Measurements from ENCODE around the gene RIMBP2. TPM values are rescaled to one million over a fixed set of nuclear protein-coding genes. Genes with fewer than 3 reads are reported as not detected.
A peak's percentile ranks its signal among the peaks of the same experiment; 100 is the strongest.

RIMBP2 gene
- total and polyA plus RNA-seq, 9 of the 15 experiments (the other 6 are each of a cell fraction or from before 2014, with no cell fraction given), result not detected

GRCh38 chr12:130714591-130715149 is 1.4 kb downstream of the RIMBP2 start:
- no peak overlapping the region for H3K4me3 ChIP-seq
- H3K4me2 ChIP-seq (ENCODE audit: insufficient read depth, low read length), result no peak overlapping the region
- ChIA-PET CTCF (ENCODE audit: low intra/inter-chr PET ratio) (no interaction called here), POLR2A (no interaction called here)
- WGBS (ENCODE audit: insufficient coverage, low coverage, missing lambda C conversion rate), result 0% methylated on average over 17 of the region's 20 CpGs
- in situ Hi-C loops (cut with MboI), result no loop called here
- no peaks in the 10 kb centered on the region for H3K79me2 ChIP-seq (ENCODE audit: control insufficient read depth, insufficient read depth, low read length)
- H3K9me3 ChIP-seq (replicated peaks; ENCODE audit: control insufficient read depth, insufficient read depth, low read depth, low read length), result no peaks in the 10 kb centered on the region
- intact Hi-C loops (cut with micrococcal nuclease), result no loop called here
- H3K9ac ChIP-seq (ENCODE audit: insufficient read depth in 1 of 2, low read depth in 2 of 2, low read length in 2 of 2), result no peak overlapping the region
- peak; percentile 38; the same call in 1 of the 3 replicates for ATAC-seq
- H3K36me3 ChIP-seq (ENCODE audit: control insufficient read depth, insufficient read depth, low read length), result no peaks in the 10 kb centered on the region
- no peak overlapping the region for H2AFZ ChIP-seq (ENCODE audit: low read depth, low read length)
- H3K9me1 ChIP-seq (ENCODE audit: control insufficient read depth, insufficient read depth, low read length), result no peaks in the 10 kb centered on the region
- H3K27me3 ChIP-seq (ENCODE audit: control insufficient read depth in 2 of 2, insufficient read depth in 2 of 2, low read length in 2 of 2), result peaks cover 15 to 80% of the 10 kb centered on the region in 2 experiments; a peak in 4 of 5 replicates
- no peak for DNase-seq (ENCODE audit: extremely low read depth in 1 of 4, low spot score in 3 of 4)
- TF ChIP-seq DPF2 (IDR thresholded peaks at IDR 0.05) (no peak), CC2D1A (IDR thresholded peaks at IDR 0.05) (no peak), SMARCA5 (IDR thresholded peaks at IDR 0.05) (no peak), ZNF695 (CRISPR knock-in tag; IDR thresholded peaks at IDR 0.05) (no peak), NR3C1 (CRISPR knock-in tag; IDR thresholded peaks at IDR 0.05) (no peak), PHB2 (IDR thresholded peaks at IDR 0.05; ENCODE audit: low read depth) (no peak), HMGN3 (IDR thresholded peaks at IDR 0.05; ENCODE audit: borderline replicate concordance, extremely low read depth, insufficient read length, low read depth, low read length) (no peak), TCF7L2 (IDR thresholded peaks at IDR 0.05; ENCODE audit: low read depth, low read length) (no peak)
- TF ChIP-seq, protein P1, sequence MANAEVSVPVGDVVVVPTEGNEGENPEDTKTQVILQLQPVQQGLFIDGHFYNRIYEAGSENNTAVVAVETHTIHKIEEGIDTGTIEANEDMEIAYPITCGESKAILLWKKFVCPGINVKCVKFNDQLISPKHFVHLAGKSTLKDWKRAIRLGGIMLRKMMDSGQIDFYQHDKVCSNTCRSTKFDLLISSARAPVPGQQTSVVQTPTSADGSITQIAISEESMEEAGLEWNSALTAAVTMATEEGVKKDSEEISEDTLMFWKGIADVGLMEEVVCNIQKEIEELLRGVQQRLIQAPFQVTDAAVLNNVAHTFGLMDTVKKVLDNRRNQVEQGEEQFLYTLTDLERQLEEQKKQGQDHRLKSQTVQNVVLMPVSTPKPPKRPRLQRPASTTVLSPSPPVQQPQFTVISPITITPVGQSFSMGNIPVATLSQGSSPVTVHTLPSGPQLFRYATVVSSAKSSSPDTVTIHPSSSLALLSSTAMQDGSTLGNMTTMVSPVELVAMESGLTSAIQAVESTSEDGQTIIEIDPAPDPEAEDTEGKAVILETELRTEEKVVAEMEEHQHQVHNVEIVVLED (CRISPR knock-in tag; IDR thresholded peaks at IDR 0.05), result no peak
- TF ChIP-seq, protein P2, sequence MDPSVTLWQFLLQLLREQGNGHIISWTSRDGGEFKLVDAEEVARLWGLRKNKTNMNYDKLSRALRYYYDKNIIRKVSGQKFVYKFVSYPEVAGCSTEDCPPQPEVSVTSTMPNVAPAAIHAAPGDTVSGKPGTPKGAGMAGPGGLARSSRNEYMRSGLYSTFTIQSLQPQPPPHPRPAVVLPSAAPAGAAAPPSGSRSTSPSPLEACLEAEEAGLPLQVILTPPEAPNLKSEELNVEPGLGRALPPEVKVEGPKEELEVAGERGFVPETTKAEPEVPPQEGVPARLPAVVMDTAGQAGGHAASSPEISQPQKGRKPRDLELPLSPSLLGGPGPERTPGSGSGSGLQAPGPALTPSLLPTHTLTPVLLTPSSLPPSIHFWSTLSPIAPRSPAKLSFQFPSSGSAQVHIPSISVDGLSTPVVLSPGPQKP (CRISPR knock-in tag; IDR thresholded peaks at IDR 0.05), result no peak
- no peak overlapping the region for H3K27ac ChIP-seq (ENCODE audit: extremely low read depth, low read depth, low read length)
- 0 out of 2 replicates have a peak, but pooled peaks cover 5% of the 10 kb centered on the region for H4K20me1 ChIP-seq (replicated peaks; ENCODE audit: control insufficient read depth, insufficient read depth, low read length)
- FAIRE-seq, result no peak
- BruUV-seq (replicated peaks), result no TSS peak
- H3K4me1 ChIP-seq (replicated peaks in 1 of 2; ENCODE audit: control insufficient read depth in 2 of 2, insufficient read depth in 2 of 2, low read length in 2 of 2), result peaks cover 0 to 4% of the 10 kb centered on the region in 2 experiments; a peak in 2 of 5 replicates

All from K562 (cell line).